SK-N-SH (cell line): ENCODE measurements around the gene IKZF2. TPM values are rescaled to one million over a fixed set of nuclear protein-coding genes. Genes with fewer than 3 reads are reported as not detected.
A peak's percentile ranks its signal among the peaks of the same experiment; 100 is the strongest.

Experiments
- CTCF ChIA-PET: fragments of 300-600, 350-600 bp; formaldehyde crosslinking; extraction: SDS; loops from one replicate; lab custom pipeline; 2021; lab: Yijun Ruan, JAX
- POLR2A ChIA-PET: fragments of 350-600 bp; sonication (Branson Sonifier 250); formaldehyde crosslinking; extraction: SDS; loops from one replicate; lab custom pipeline; 2020; ENCODE audit warnings: antibody characterized with exemption, inconsistent platforms; lab: Yijun Ruan, JAX
- DNase-seq: peaks from one replicate; pipeline ENCODE4 v3.0.0; 2012
- H2AFZ ChIP-seq: fragments of 200-600 bp; sonication (generic); 2 replicates; pipeline ENCODE4 v1.8.1; 2016; ENCODE audit warnings: antibody characterized with exemption, mild to moderate bottlenecking, low read depth
- H3F3A ChIP-seq: fragments of 200-600 bp; sonication (generic); replicated peaks from 2 replicates; pipeline ENCODE3; 2016; ENCODE audit warnings: antibody characterized with exemption, mild to moderate bottlenecking; ENCODE audit not compliant: insufficient read depth
- H3K27ac ChIP-seq, 2 experiments: fragments of 200-500 bp in 1 of 2; fragments of 200-600 bp in 1 of 2; sonication (Bioruptor generic) in 1 of 2; sonication (generic), shearing (Covaris generic) in 1 of 2; 2 replicates each; pipeline versions ENCODE4 v1.5.1 to v1.6.1; 2014 to 2016; ENCODE audit warnings: low read depth in 2 of 2, inconsistent platforms in 1 of 2, low read length in 1 of 2, mild to moderate bottlenecking in 1 of 2, mixed read lengths in 1 of 2
- H3K27me3 ChIP-seq: fragments of 200-600 bp; sonication (generic), shearing (Covaris generic); 2 replicates; pipeline ENCODE4 v1.6.1; 2016; ENCODE audit warnings: mixed run types; ENCODE audit not compliant: insufficient read depth
- H3K36me3 ChIP-seq, 2 experiments: fragments of 200-500 bp in 1 of 2; fragments of 200-600 bp in 1 of 2; sonication (Bioruptor generic) in 1 of 2; sonication (generic) in 1 of 2; replicated peaks in 1 of 2; 2 replicates each; pipeline versions ENCODE3 to v1.5.1; 2014 to 2016; ENCODE audit warnings: low read length in 1 of 2, mild to moderate bottlenecking in 1 of 2; ENCODE audit not compliant: insufficient read depth in 2 of 2, control insufficient read depth in 1 of 2
- H3K4me1 ChIP-seq, 2 experiments: fragments of 200-500 bp in 1 of 2; fragments of 200-600 bp in 1 of 2; sonication (Bioruptor generic) in 1 of 2; sonication (generic), shearing (Covaris generic) in 1 of 2; 2 replicates each; pipeline versions ENCODE4 v1.5.1 to v1.6.1; 2014 to 2016; ENCODE audit warnings: low read depth in 1 of 2, low read length in 1 of 2, mixed run types in 1 of 2; ENCODE audit not compliant: insufficient read depth in 2 of 2, control insufficient read depth in 1 of 2
- H3K4me2 ChIP-seq: fragments of 200-600 bp; sonication (generic), shearing (Covaris generic); 2 replicates; pipeline ENCODE4 v1.6.1; 2017; ENCODE audit warnings: mixed run types
- H3K4me3 ChIP-seq, 2 experiments: fragments of 200-500 bp in 1 of 2; fragments of 200-600 bp in 1 of 2; sonication (Bioruptor generic) in 1 of 2; sonication (generic), shearing (Covaris generic) in 1 of 2; 2 replicates each; pipeline versions ENCODE4 v1.5.1 to v1.8.1; 2014 to 2016; ENCODE audit warnings: low read depth in 2 of 2, inconsistent platforms in 1 of 2, low read length in 1 of 2, mild to moderate bottlenecking in 1 of 2, mixed read lengths in 1 of 2, moderate library complexity in 1 of 2
- H3K79me2 ChIP-seq: fragments of 200-600 bp; sonication (generic); 2 replicates; pipeline ENCODE4 v1.8.1; 2017; ENCODE audit warnings: mild to moderate bottlenecking; ENCODE audit not compliant: insufficient read depth
- H3K9ac ChIP-seq: fragments of 200-600 bp; sonication (generic); 2 replicates; pipeline ENCODE4 v1.6.1; 2017; ENCODE audit warnings: mixed run types
- H3K9me2 ChIP-seq: fragments of 200-600 bp; sonication (generic); 2 replicates; pipeline ENCODE4 v1.6.1; 2017; ENCODE audit warnings: mixed run types
- H3K9me3 ChIP-seq: fragments of 200-600 bp; sonication (generic); 2 replicates; pipeline ENCODE4 v1.6.1; 2017; ENCODE audit warnings: mixed run types, mild to moderate bottlenecking, moderate library complexity
- H4K20me1 ChIP-seq: fragments of 200-600 bp; sonication (generic); 2 replicates; pipeline ENCODE4 v1.6.1; 2017; ENCODE audit warnings: mild to moderate bottlenecking, mixed run types; ENCODE audit not compliant: insufficient read depth
- ELF1 ChIP-seq: IDR thresholded peaks from 2 replicates; pipeline ENCODE4 v1.4.0; 2012
- EZH2phosphoT487 ChIP-seq: fragments of 200-600 bp; sonication (generic); IDR thresholded peaks from 2 replicates; pipeline ENCODE4 v1.6.1; 2017; ENCODE audit warnings: low read depth, mixed run types, mild to moderate bottlenecking, antibody characterized with exemption, moderate library complexity, borderline replicate concordance
- FOXM1 ChIP-seq: IDR thresholded peaks from 2 replicates; pipeline ENCODE4 v1.4.0; 2012; ENCODE audit warnings: low read depth, mild to moderate bottlenecking
- GATA2 ChIP-seq: sonication (generic); formaldehyde crosslinking; IDR thresholded peaks from 2 replicates; pipeline ENCODE4 v1.5.0; 2020; ENCODE audit warnings: mild to moderate bottlenecking, missing genetic modification reagents
- NFIC ChIP-seq: IDR thresholded peaks from 2 replicates; pipeline ENCODE4 v1.4.0; 2012; ENCODE audit warnings: borderline replicate concordance
- NRF1 ChIP-seq: IDR thresholded peaks from 2 replicates; pipeline ENCODE4 v1.6.1; 2012; ENCODE audit warnings: low read depth, mild to moderate bottlenecking, low read length
- POLR2AphosphoS5 ChIP-seq: IDR thresholded peaks from 2 replicates; pipeline ENCODE4 v1.6.1; 2012; ENCODE audit warnings: low read depth, low read length
- RFX5 ChIP-seq: IDR thresholded peaks from 2 replicates; pipeline ENCODE4 v1.6.1; 2012; ENCODE audit warnings: mild to moderate bottlenecking, improper control_type of control experiment, low read length
- RXRA ChIP-seq: IDR thresholded peaks from 2 replicates; pipeline ENCODE4 v1.4.0; 2012; ENCODE audit warnings: low read depth, mild to moderate bottlenecking, borderline replicate concordance
- SMC3 ChIP-seq: IDR thresholded peaks from 2 replicates; pipeline ENCODE4 v1.6.1; 2012; ENCODE audit warnings: low read depth, low read length, improper control_type of control experiment
- TAF1 ChIP-seq: IDR thresholded peaks from 2 replicates; pipeline ENCODE4 v1.6.1; 2012; ENCODE audit warnings: low read depth, mild to moderate bottlenecking, low read length, moderate library complexity, borderline replicate concordance
- TCF12 ChIP-seq: IDR thresholded peaks from 2 replicates; pipeline ENCODE4 v1.4.0; 2012
- TEAD4 ChIP-seq: IDR thresholded peaks from 2 replicates; pipeline ENCODE4 v1.4.0; 2012; ENCODE audit warnings: mild to moderate bottlenecking, borderline replicate concordance; ENCODE audit not compliant: insufficient read depth
- YY1 ChIP-seq: IDR thresholded peaks from 2 replicates; pipeline ENCODE4 v1.4.0; 2012; ENCODE audit warnings: low read depth, mild to moderate bottlenecking
- WGBS: methylation state at CpG from one replicate; pipeline ENCODE4 v1.1.6; 2017; ENCODE audit warnings: low lambda C conversion rate; 5-methylcytosine and 5-hydroxymethylcytosine counted together
- polyA plus RNA-seq, 3 experiments: library from polyadenylated mRNA; depleted of rRNA; stranded (reverse); fragments of >200 nt; gene quantifications; 2 replicates each; pipeline ENCODE4 v1.2.3, GENCODE V29; 2012
- TF ChIP-seq, protein P1 (sequence below): fragments of 150-350 bp; IDR thresholded peaks from 2 replicates; pipeline ENCODE4 v1.6.1; 2017; ENCODE audit warnings: antibody characterized with exemption, low read length, low read depth, borderline replicate concordance
- TF ChIP-seq, protein P2 (sequence below): fragments of 150-350 bp; IDR thresholded peaks from 2 replicates; pipeline ENCODE4 v1.6.1; 2016; ENCODE audit warnings: mild to moderate bottlenecking, low read depth, low read length
- TF ChIP-seq, protein P3 (sequence below): IDR thresholded peaks from 2 replicates; pipeline ENCODE4 v1.6.1; 2012; ENCODE audit warnings: mild to moderate bottlenecking, low read depth, low read length, moderate library complexity
- TF ChIP-seq, protein P4 (sequence below): IDR thresholded peaks from 2 replicates; pipeline ENCODE4 v1.4.0; 2012; ENCODE audit warnings: low read depth, borderline replicate concordance
- TF ChIP-seq, protein P5 (sequence below): fragments of 200-600 bp; sonication (generic); IDR thresholded peaks from 2 replicates; pipeline ENCODE4 v1.6.1; 2017; ENCODE audit warnings: antibody characterized with exemption, mild to moderate bottlenecking, moderate library complexity

IKZF2 gene
- polyA plus RNA-seq, 1 of the 3 experiments (the other 2 are of a cell fraction), result 1.3 TPM

DNA sequence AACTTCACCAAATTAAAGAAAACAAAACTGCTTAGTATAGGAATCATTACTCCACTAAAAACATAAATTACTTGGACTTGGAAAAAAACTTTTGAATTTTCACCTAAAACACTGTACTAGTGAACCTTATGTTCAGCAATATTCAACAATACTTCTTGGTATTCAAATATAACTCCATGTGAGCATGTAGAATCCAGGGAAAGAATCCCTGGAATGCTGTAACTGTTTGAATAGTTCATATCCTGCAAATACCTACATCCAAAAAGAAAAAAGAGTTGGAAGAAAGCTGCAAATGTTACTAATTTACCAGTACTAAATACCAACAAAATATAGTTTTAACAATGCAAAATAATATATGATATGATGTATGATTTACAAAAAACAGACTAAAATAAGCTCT lies 65.4 kb downstream of the IKZF2 start:
- Histone ChIP-seq H3K27ac (peak overlapping the region; percentile 4 to 28; a peak in 1 of 4 replicates), H3K4me1 (peaks cover 0 to 11% of the 10 kb centered on the region in 2 experiments; a peak in 2 of 4 replicates), H3F3A (peaks cover 10% of the 10 kb centered on the region), H3K9ac (no peak overlapping the region), H3K9me3 (no peaks in the 10 kb centered on the region), H3K4me2 (no peak overlapping the region), H3K4me3 (no peak overlapping the region), H3K36me3 (no peaks in the 10 kb centered on the region), H3K79me2 (no peaks in the 10 kb centered on the region), H2AFZ (no peak overlapping the region), H4K20me1 (no peaks in the 10 kb centered on the region), H3K27me3 (no peaks in the 10 kb centered on the region), H3K9me2 (no peaks in the 10 kb centered on the region)
- TF ChIP-seq RXRA (no peak), NFIC (no peak), TAF1 (no peak)
- TF ChIP-seq, protein P1, sequence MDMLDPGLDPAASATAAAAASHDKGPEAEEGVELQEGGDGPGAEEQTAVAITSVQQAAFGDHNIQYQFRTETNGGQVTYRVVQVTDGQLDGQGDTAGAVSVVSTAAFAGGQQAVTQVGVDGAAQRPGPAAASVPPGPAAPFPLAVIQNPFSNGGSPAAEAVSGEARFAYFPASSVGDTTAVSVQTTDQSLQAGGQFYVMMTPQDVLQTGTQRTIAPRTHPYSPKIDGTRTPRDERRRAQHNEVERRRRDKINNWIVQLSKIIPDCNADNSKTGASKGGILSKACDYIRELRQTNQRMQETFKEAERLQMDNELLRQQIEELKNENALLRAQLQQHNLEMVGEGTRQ, result no peak
- CTCF ChIA-PET, result no interaction called here
- POLR2A ChIA-PET, result no interaction called here
- no peak for DNase-seq

DNA sequence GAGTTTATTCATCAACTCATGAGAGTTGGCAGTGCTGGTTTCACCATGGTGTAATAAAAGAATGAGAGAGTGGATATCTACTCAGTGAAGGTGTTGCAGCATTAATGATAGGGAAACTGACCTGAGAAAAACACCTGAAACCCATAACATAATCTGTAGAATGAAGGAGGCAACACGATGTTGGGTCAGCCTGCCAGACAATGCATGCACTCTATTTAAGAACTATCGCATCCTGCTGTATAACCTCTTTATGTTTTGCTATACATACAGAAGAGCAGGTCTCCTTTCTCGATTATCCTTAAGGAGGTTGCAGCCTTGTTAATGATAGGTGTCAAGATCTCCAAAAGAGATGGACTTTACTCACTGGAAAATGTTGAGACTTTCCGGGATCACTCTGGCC lies 65.9 kb downstream of the IKZF2 start:
- CTCF ChIA-PET, result no interaction called here
- no peaks in the 10 kb centered on the region for H3K9me2 ChIP-seq
- H3F3A ChIP-seq, result peaks cover 10% of the 10 kb centered on the region
- no peak for DNase-seq
- H2AFZ ChIP-seq, result no peak overlapping the region
- H3K79me2 ChIP-seq, result no peaks in the 10 kb centered on the region
- H3K4me2 ChIP-seq, result no peak overlapping the region
- H3K9ac ChIP-seq, result no peak overlapping the region
- WGBS, result 63% methylated on average over 4 of the region's 4 CpGs
- no peaks in the 10 kb centered on the region for H3K27me3 ChIP-seq
- POLR2A ChIA-PET, result no interaction called here
- no peaks in the 10 kb centered on the region for H3K9me3 ChIP-seq
- H3K4me1 ChIP-seq, result peaks cover 0 to 11% of the 10 kb centered on the region in 2 experiments; a peak in 2 of 4 replicates
- H4K20me1 ChIP-seq, result no peaks in the 10 kb centered on the region
- no peak overlapping the region for H3K4me3 ChIP-seq
- H3K36me3 ChIP-seq, result no peaks in the 10 kb centered on the region
- no peak overlapping the region for H3K27ac ChIP-seq
- no peak for TF ChIP-seq SMC3
- no peak for TF ChIP-seq FOXM1
- no peak for TF ChIP-seq NFIC
- no peak for TF ChIP-seq ELF1
- TF ChIP-seq, protein P2, sequence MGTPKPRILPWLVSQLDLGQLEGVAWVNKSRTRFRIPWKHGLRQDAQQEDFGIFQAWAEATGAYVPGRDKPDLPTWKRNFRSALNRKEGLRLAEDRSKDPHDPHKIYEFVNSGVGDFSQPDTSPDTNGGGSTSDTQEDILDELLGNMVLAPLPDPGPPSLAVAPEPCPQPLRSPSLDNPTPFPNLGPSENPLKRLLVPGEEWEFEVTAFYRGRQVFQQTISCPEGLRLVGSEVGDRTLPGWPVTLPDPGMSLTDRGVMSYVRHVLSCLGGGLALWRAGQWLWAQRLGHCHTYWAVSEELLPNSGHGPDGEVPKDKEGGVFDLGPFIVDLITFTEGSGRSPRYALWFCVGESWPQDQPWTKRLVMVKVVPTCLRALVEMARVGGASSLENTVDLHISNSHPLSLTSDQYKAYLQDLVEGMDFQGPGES, result no peak
- no peak for TF ChIP-seq POLR2AphosphoS5
- TF ChIP-seq, protein P3, sequence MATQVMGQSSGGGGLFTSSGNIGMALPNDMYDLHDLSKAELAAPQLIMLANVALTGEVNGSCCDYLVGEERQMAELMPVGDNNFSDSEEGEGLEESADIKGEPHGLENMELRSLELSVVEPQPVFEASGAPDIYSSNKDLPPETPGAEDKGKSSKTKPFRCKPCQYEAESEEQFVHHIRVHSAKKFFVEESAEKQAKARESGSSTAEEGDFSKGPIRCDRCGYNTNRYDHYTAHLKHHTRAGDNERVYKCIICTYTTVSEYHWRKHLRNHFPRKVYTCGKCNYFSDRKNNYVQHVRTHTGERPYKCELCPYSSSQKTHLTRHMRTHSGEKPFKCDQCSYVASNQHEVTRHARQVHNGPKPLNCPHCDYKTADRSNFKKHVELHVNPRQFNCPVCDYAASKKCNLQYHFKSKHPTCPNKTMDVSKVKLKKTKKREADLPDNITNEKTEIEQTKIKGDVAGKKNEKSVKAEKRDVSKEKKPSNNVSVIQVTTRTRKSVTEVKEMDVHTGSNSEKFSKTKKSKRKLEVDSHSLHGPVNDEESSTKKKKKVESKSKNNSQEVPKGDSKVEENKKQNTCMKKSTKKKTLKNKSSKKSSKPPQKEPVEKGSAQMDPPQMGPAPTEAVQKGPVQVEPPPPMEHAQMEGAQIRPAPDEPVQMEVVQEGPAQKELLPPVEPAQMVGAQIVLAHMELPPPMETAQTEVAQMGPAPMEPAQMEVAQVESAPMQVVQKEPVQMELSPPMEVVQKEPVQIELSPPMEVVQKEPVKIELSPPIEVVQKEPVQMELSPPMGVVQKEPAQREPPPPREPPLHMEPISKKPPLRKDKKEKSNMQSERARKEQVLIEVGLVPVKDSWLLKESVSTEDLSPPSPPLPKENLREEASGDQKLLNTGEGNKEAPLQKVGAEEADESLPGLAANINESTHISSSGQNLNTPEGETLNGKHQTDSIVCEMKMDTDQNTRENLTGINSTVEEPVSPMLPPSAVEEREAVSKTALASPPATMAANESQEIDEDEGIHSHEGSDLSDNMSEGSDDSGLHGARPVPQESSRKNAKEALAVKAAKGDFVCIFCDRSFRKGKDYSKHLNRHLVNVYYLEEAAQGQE, result no peak
- no peak for TF ChIP-seq TAF1
- TF ChIP-seq, protein P4, sequence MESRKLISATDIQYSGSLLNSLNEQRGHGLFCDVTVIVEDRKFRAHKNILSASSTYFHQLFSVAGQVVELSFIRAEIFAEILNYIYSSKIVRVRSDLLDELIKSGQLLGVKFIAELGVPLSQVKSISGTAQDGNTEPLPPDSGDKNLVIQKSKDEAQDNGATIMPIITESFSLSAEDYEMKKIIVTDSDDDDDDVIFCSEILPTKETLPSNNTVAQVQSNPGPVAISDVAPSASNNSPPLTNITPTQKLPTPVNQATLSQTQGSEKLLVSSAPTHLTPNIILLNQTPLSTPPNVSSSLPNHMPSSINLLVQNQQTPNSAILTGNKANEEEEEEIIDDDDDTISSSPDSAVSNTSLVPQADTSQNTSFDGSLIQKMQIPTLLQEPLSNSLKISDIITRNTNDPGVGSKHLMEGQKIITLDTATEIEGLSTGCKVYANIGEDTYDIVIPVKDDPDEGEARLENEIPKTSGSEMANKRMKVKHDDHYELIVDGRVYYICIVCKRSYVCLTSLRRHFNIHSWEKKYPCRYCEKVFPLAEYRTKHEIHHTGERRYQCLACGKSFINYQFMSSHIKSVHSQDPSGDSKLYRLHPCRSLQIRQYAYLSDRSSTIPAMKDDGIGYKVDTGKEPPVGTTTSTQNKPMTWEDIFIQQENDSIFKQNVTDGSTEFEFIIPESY, result no peak
- TF ChIP-seq TEAD4, result no peak
- TF ChIP-seq, protein P5, sequence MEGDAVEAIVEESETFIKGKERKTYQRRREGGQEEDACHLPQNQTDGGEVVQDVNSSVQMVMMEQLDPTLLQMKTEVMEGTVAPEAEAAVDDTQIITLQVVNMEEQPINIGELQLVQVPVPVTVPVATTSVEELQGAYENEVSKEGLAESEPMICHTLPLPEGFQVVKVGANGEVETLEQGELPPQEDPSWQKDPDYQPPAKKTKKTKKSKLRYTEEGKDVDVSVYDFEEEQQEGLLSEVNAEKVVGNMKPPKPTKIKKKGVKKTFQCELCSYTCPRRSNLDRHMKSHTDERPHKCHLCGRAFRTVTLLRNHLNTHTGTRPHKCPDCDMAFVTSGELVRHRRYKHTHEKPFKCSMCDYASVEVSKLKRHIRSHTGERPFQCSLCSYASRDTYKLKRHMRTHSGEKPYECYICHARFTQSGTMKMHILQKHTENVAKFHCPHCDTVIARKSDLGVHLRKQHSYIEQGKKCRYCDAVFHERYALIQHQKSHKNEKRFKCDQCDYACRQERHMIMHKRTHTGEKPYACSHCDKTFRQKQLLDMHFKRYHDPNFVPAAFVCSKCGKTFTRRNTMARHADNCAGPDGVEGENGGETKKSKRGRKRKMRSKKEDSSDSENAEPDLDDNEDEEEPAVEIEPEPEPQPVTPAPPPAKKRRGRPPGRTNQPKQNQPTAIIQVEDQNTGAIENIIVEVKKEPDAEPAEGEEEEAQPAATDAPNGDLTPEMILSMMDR, result no peak
- TF ChIP-seq YY1, result no peak
- no peak for TF ChIP-seq NRF1
- no peak for TF ChIP-seq EZH2phosphoT487
- TF ChIP-seq RFX5, result no peak
- TF ChIP-seq TCF12, result no peak
- no peak for TF ChIP-seq GATA2
- no peak for TF ChIP-seq RXRA
